HEK293 (cell line): Measurements from ENCODE around the gene TAF10.

Experiments used
- ELK4 ChIP-seq: IDR thresholded peaks from 2 replicates; pipeline ENCODE4 v1.6.1; 2011; ENCODE audit warnings: mild to moderate bottlenecking, low read depth, low read length, borderline replicate concordance
- YY1 ChIP-seq: fragments of 450-650 bp; formaldehyde crosslinking; IDR thresholded peaks from 2 replicates; pipeline ENCODE4 v1.5.1; 2018; ENCODE audit warnings: missing biosample characterization, missing genetic modification characterization
- ZBTB44 ChIP-seq: fragments of 450-650 bp; IDR thresholded peaks from 2 replicates; pipeline ENCODE4 v1.5.1; 2018; ENCODE audit warnings: missing biosample characterization, mild to moderate bottlenecking, missing genetic modification characterization
- ZBTB48 ChIP-seq: fragments of 450-650 bp; formaldehyde crosslinking; IDR thresholded peaks from 2 replicates; pipeline ENCODE4 v1.5.1; 2016; ENCODE audit warnings: missing biosample characterization, missing genetic modification characterization
- ZNF239 ChIP-seq: fragments of 450-650 bp; formaldehyde crosslinking; IDR thresholded peaks from 2 replicates; pipeline ENCODE4 v1.5.1; 2016; ENCODE audit warnings: missing biosample characterization, missing genetic modification characterization
- ZNF354C ChIP-seq: fragments of 450-650 bp; formaldehyde crosslinking; IDR thresholded peaks from 2 replicates; pipeline ENCODE4 v1.5.1; 2016; ENCODE audit warnings: missing biosample characterization, missing genetic modification characterization, low read depth, borderline replicate concordance
- ZNF510 ChIP-seq: fragments of 450-650 bp; formaldehyde crosslinking; IDR thresholded peaks from 2 replicates; pipeline ENCODE4 v1.5.1; 2018; ENCODE audit warnings: mild to moderate bottlenecking, missing genetic modification characterization, missing biosample characterization; ENCODE audit not compliant: insufficient replicate concordance
- ZNF776 ChIP-seq: fragments of 450-650 bp; formaldehyde crosslinking; IDR thresholded peaks from 2 replicates; pipeline ENCODE4 v1.5.0; 2017; ENCODE audit warnings: missing biosample characterization, missing genetic modification characterization, borderline replicate concordance
- TF ChIP-seq, protein P1 (sequence below): fragments of 450-650 bp; formaldehyde crosslinking; IDR thresholded peaks from 2 replicates; pipeline ENCODE4 v1.5.1; 2016; ENCODE audit warnings: missing biosample characterization, missing genetic modification characterization, low read depth
- TF ChIP-seq, protein P2 (sequence below): fragments of 450-650 bp; formaldehyde crosslinking; IDR thresholded peaks from 2 replicates; pipeline ENCODE4 v1.5.1; 2016; ENCODE audit warnings: missing biosample characterization, missing genetic modification characterization

- TF ChIP-seq ZNF776, result no peak
- TF ChIP-seq, protein P1, sequence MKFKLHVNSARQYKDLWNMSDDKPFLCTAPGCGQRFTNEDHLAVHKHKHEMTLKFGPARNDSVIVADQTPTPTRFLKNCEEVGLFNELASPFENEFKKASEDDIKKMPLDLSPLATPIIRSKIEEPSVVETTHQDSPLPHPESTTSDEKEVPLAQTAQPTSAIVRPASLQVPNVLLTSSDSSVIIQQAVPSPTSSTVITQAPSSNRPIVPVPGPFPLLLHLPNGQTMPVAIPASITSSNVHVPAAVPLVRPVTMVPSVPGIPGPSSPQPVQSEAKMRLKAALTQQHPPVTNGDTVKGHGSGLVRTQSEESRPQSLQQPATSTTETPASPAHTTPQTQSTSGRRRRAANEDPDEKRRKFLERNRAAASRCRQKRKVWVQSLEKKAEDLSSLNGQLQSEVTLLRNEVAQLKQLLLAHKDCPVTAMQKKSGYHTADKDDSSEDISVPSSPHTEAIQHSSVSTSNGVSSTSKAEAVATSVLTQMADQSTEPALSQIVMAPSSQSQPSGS (tag by site-specific recombination), result no peak
- TF ChIP-seq YY1, result no peak
- TF ChIP-seq, protein P2, sequence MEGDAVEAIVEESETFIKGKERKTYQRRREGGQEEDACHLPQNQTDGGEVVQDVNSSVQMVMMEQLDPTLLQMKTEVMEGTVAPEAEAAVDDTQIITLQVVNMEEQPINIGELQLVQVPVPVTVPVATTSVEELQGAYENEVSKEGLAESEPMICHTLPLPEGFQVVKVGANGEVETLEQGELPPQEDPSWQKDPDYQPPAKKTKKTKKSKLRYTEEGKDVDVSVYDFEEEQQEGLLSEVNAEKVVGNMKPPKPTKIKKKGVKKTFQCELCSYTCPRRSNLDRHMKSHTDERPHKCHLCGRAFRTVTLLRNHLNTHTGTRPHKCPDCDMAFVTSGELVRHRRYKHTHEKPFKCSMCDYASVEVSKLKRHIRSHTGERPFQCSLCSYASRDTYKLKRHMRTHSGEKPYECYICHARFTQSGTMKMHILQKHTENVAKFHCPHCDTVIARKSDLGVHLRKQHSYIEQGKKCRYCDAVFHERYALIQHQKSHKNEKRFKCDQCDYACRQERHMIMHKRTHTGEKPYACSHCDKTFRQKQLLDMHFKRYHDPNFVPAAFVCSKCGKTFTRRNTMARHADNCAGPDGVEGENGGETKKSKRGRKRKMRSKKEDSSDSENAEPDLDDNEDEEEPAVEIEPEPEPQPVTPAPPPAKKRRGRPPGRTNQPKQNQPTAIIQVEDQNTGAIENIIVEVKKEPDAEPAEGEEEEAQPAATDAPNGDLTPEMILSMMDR, result no peak
- no peak for TF ChIP-seq ZBTB44 (tag by site-specific recombination)
- TF ChIP-seq ELK4, result no peak
- TF ChIP-seq ZNF510 (tag by site-specific recombination), result no peak
- TF ChIP-seq ZNF239 (tag by site-specific recombination), result no peak
- no peak for TF ChIP-seq ZNF354C
- TF ChIP-seq ZBTB48 (tag by site-specific recombination), result no peak
These were observed 4.0 kb downstream of the TAF10 start for GRCh38 chr11:6608011-6608410.
